Heart left ventricle (tissue), 13 donors: ENCODE results near the gene MMD2.

Source experiments
- CTCF ChIP-seq, 12 donors: fragments of 200-600 bp; sonication (generic) in 4 of 12; IDR thresholded peaks; one replicate each; pipeline versions ENCODE4 v1.5.0 to v1.8.0; 2018 to 2022; ENCODE audit warnings: antibody characterized with exemption in 12 of 12, mild to moderate bottlenecking in 5 of 12
- POLR2A ChIP-seq, 2 donors: fragments of 450-650 bp; IDR thresholded peaks; one replicate each; pipeline ENCODE4 v1.6.1; 2017; ENCODE audit warnings: antibody characterized with exemption in 2 of 2, mild to moderate bottlenecking in 2 of 2, moderate library complexity in 2 of 2
- donor health status: ischemic (EF 13 %, LVEDD 7.1; RV severe dilation, severe dysfunction).
- donor health status: DM: no; HTN: yes; CAD: no.
- donor health status: DM: no; HTN: no; CAD: no.
- donor health status: ischemic (EF 25% LVEDD 6.9; RV normal size, moderate dysfunction).
- donor health status: ischemic (EF 25% LVEDD 5.7; RV mildly dilated, moderate dysfunction).
- donor health status: ischemic (EF 35%, LVEDD 5.7; RV mildly dilated, moderate dysfunction).
- donor health status: nonischemic (EF 11% LVEDD 7.7; RV severe dilation, severe dysfunction).
- donor health status: DM: yes; HTN: yes; CAD: no.
- donor health status: PGD.
- donor health status: ischemic (EF 29% LVEDD 5.4; RV normal size, mild dysfunction).
- donor health status: nonischemic (EF 23%, LVEDD 6.1; RV moderate dilation, normal function).

DNA sequence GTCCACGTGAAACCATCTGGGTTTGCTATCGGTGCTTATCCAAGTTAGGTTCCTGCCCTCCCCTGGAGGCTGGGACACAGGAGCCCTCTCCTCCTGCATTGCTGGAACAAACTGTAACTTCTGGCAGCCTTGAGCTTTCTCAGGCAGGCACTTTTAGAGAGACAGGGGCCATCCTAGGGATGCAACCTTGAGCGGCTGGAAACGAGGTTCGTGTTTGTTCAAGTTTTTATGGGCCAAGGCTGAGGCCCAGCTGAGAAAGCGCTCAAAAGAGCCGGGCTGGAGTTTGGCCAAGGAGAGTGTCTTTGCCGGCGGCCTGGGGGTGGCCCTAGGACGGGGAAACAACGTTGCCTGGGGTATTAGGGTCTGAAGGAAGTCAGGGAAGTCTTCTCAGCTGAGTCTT is 5.5 kb upstream of the MMD2 start:
- TF ChIP-seq CTCF (IDR thresholded peaks at IDR 0.05) (no peak), POLR2A (IDR thresholded peaks at IDR 0.05) (no peak)
